ENCODE data around the gene SULT1A2. TPM values are rescaled to one million over a fixed set of nuclear protein-coding genes. Genes with fewer than 3 reads are reported as not detected.
A peak's percentile ranks its signal among the peaks of the same experiment; 100 is the strongest.

Gene SULT1A2
- total and polyA plus RNA-seq, 2 of the 8 experiments (the other 6 are each of a cell fraction or from before 2014, with no cell fraction given): 0.29 to 0.35 TPM

- no peak overlapping the region for H2AK5ac ChIP-seq (ENCODE audit: low read depth, low read length)
- no peak overlapping the region for H2BK120ac ChIP-seq (replicated peaks; ENCODE audit: low read depth, low read length)
- H3K23me2 ChIP-seq (ENCODE audit: low read depth, low read length): no peaks in the 10 kb centered on the region
- no peak overlapping the region for H2AFZ ChIP-seq (ENCODE audit: low read length)
- no peak overlapping the region for H2BK15ac ChIP-seq (ENCODE audit: low read length)
- FAIRE-seq: no peak
- no peak overlapping the region for H2BK20ac ChIP-seq (ENCODE audit: low read length)
- DNase-seq (ENCODE audit: low read depth in 1 of 2, low spot score in 2 of 2): peak in 1 of 2 experiments; percentile 15
- H4K91ac ChIP-seq (replicated peaks; ENCODE audit: insufficient read length, low read length): no peak overlapping the region
- no peak overlapping the region for H3K23ac ChIP-seq (ENCODE audit: insufficient read length)
- no peak overlapping the region for H3K56ac ChIP-seq (replicated peaks; ENCODE audit: insufficient read length, low read depth, low read length)
- no peak overlapping the region for H3K9ac ChIP-seq (replicated peaks in 1 of 4; ENCODE audit: extremely low read depth in 1 of 4, low read depth in 3 of 4, low read length in 3 of 4)
- no peak overlapping the region for H3K4ac ChIP-seq (replicated peaks; ENCODE audit: insufficient read length, low read depth, low read length)
- no peak overlapping the region for H2BK12ac ChIP-seq (ENCODE audit: low read depth, low read length)
- H3K27ac ChIP-seq (ENCODE audit: low read depth, low read length): no peak overlapping the region
- H3K4me1 ChIP-seq (replicated peaks in 1 of 4; ENCODE audit: control insufficient read depth in 3 of 4, insufficient read depth in 4 of 4, low read length in 3 of 4): peaks cover 2 to 15% (median 7%) of the 10 kb centered on the region in 4 experiments
- H3K79me2 ChIP-seq (ENCODE audit: control insufficient read depth in 1 of 2, insufficient read depth in 2 of 2, low read length in 2 of 2): no peaks in the 10 kb centered on the region
- H3K18ac ChIP-seq (ENCODE audit: extremely low read depth, low read length): no peak overlapping the region
- no peak overlapping the region for H3K4me2 ChIP-seq (ENCODE audit: insufficient read depth in 1 of 2, low read depth in 2 of 2, low read length in 2 of 2)
- no peak overlapping the region for H3K4me3 ChIP-seq (ENCODE audit: extremely low read depth in 1 of 4, insufficient read depth in 2 of 4, low read depth in 3 of 4, low read length in 4 of 4)
- no peak overlapping the region for H2BK5ac ChIP-seq (ENCODE audit: low read depth, low read length)
- H3K79me1 ChIP-seq (ENCODE audit: low read depth, low read length): no peaks in the 10 kb centered on the region; the same call in 1 of the 2 replicates
- H3K36me3 ChIP-seq (ENCODE audit: control insufficient read depth in 2 of 4, insufficient read depth in 4 of 4, low read length in 3 of 4): no peaks in the 10 kb centered on the region
- H4K8ac ChIP-seq (ENCODE audit: extremely low read depth, insufficient read depth, low read length): no peak overlapping the region
- WGBS, 2 experiments (ENCODE audit: extremely low coverage in 1 of 2, insufficient coverage in 1 of 2, insufficient read length in 1 of 2, insufficient replicate concordance in 2 of 2, low coverage in 1 of 2, low lambda C conversion rate in 2 of 2, missing lambda C conversion rate in 1 of 2): 86% methylated on average over 9 of the region's 9 CpGs; no CpG with 5 or more reads in 1 of the 2 experiments
- ChIA-PET CTCF (ENCODE audit: partially characterized antibody) (interaction anchor here (0.9 to 1.3 kb wide), 2 partner anchors 12 to 15 kb away, joined by 4 read pairs; partner anchors contain the start of gene SULT1A1), POLR2A (ENCODE audit: partially characterized antibody) (interaction anchor here (0.5 to 0.6 kb wide), 2 partner anchors 118 to 357 kb away, joined by 3 read pairs; no protein-coding TSS in a partner anchor)
- H4K5ac ChIP-seq (ENCODE audit: insufficient read length, low read depth, low read length): no peak overlapping the region
- H4K20me1 ChIP-seq (replicated peaks in 1 of 2; ENCODE audit: control insufficient read depth in 1 of 2, insufficient read depth in 2 of 2, low read length in 2 of 2): no peaks in the 10 kb centered on the region
- H3K9me3 ChIP-seq (ENCODE audit: insufficient read depth in 2 of 2, low read depth in 1 of 2, low read length in 1 of 2): no peaks in the 10 kb centered on the region
- H3K14ac ChIP-seq (ENCODE audit: insufficient read length): no peak overlapping the region
- no peaks in the 10 kb centered on the region for H3K27me3 ChIP-seq (replicated peaks in 1 of 4; ENCODE audit: control insufficient read depth in 3 of 4, extremely low read depth in 1 of 4, insufficient read depth in 3 of 4, low read length in 3 of 4)
- TF ChIP-seq RFX5 (IDR thresholded peaks at IDR 0.05; ENCODE audit: borderline replicate concordance, low read depth, low read length) (no peak), RNF2 (IDR thresholded peaks at IDR 0.05; ENCODE audit: borderline replicate concordance, low read depth, low read length, missing control alignments, poor library complexity, severe bottlenecking) (no peak), SP1 (IDR thresholded peaks at IDR 0.05; ENCODE audit: low read depth, low read length) (no peak), JUN (IDR thresholded peaks at IDR 0.05; ENCODE audit: low read depth, low read length) (no peak), POU5F1 (IDR thresholded peaks at IDR 0.05; ENCODE audit: low read depth, low read length) (no peak), BCL11A (IDR thresholded peaks at IDR 0.05; ENCODE audit: low read depth in 2 of 2, low read length in 2 of 2) (no peak), CTBP2 (IDR thresholded peaks at IDR 0.05; ENCODE audit: borderline replicate concordance, insufficient read depth, insufficient read length, low read length) (no peak), SIRT6 (IDR thresholded peaks at IDR 0.05; ENCODE audit: low read length) (no peak)
Measured at GRCh38 chr16:28597692-28598261, 927 bp upstream of the SULT1A2 start.

Measured in H1 (cell line).